Astrocyte (in vitro differentiated cells and primary cell): ENCODE data around the gene CTIF.

ENCODE experiments used
- EZH2 ChIP-seq: IDR thresholded peaks from 2 replicates; pipeline ENCODE4 v1.6.1; 2012; ENCODE audit warnings: mild to moderate bottlenecking, low read length, inconsistent platforms; ENCODE audit not compliant: insufficient read depth
- TF ChIP-seq, protein P1 (sequence below): IDR thresholded peaks from 2 replicates; pipeline ENCODE4 v1.5.1; 2011; ENCODE audit warnings: low read depth, mild to moderate bottlenecking, inconsistent platforms, low read length, moderate library complexity; ENCODE audit not compliant: insufficient read depth

- TF ChIP-seq EZH2, result no peak
- TF ChIP-seq, protein P1, sequence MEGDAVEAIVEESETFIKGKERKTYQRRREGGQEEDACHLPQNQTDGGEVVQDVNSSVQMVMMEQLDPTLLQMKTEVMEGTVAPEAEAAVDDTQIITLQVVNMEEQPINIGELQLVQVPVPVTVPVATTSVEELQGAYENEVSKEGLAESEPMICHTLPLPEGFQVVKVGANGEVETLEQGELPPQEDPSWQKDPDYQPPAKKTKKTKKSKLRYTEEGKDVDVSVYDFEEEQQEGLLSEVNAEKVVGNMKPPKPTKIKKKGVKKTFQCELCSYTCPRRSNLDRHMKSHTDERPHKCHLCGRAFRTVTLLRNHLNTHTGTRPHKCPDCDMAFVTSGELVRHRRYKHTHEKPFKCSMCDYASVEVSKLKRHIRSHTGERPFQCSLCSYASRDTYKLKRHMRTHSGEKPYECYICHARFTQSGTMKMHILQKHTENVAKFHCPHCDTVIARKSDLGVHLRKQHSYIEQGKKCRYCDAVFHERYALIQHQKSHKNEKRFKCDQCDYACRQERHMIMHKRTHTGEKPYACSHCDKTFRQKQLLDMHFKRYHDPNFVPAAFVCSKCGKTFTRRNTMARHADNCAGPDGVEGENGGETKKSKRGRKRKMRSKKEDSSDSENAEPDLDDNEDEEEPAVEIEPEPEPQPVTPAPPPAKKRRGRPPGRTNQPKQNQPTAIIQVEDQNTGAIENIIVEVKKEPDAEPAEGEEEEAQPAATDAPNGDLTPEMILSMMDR, result no peak
Observed at GRCh38 chr18:48656582-48656981, 117.8 kb downstream of the CTIF start.
